ENCODE measurements around the gene KAT2B. TPM values are rescaled to one million over a fixed set of nuclear protein-coding genes. Genes with fewer than 3 reads are reported as not detected.
"Not testable (repeated sequence)": the region's sequence is repeated elsewhere in the genome, so short reads cannot be mapped to it uniquely, and the experiment has no call there.

KAT2B gene
- total RNA-seq, 4 donors from 2014 or later, result 30.8 to 57.3 (median 44.0) TPM

DNA sequence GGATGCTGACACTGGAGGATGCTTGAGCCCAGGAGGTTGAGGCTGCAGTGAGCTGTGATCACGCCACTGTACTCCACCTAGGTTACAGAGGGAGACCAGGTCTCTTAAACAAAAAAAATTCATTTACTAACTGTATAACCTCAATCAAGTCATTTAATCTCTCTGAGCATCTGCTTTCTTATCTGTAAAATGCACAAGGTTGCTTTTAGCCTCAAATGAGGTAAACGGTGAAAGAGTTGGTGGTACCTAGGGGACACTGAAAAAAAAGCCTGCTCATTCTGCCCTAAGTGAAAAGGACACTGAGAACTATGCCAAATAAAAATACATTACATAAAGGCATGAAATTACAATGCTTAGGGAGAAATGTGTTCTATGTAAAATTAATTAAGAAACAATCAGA is 31.6 kb upstream of the KAT2B start:
- Histone ChIP-seq H3K4me1 (no peaks in the 10 kb centered on the region), H3K4me3 (no peak overlapping the region), H3K27ac (no peak overlapping the region), H3K36me3 (no peaks in the 10 kb centered on the region), H3K27me3 (no peaks in the 10 kb centered on the region), H3K9me3 (no peaks in the 10 kb centered on the region)
- ATAC-seq, result no peak
- 60 to 81% methylated on average over 1 to 2 of the region's 2 CpGs for WGBS, 2 donors (ENCODE audit: low coverage in 1 of 2)
- no peak for TF ChIP-seq POLR2A (IDR thresholded peaks at IDR 0.05)
- TF ChIP-seq, protein P1, sequence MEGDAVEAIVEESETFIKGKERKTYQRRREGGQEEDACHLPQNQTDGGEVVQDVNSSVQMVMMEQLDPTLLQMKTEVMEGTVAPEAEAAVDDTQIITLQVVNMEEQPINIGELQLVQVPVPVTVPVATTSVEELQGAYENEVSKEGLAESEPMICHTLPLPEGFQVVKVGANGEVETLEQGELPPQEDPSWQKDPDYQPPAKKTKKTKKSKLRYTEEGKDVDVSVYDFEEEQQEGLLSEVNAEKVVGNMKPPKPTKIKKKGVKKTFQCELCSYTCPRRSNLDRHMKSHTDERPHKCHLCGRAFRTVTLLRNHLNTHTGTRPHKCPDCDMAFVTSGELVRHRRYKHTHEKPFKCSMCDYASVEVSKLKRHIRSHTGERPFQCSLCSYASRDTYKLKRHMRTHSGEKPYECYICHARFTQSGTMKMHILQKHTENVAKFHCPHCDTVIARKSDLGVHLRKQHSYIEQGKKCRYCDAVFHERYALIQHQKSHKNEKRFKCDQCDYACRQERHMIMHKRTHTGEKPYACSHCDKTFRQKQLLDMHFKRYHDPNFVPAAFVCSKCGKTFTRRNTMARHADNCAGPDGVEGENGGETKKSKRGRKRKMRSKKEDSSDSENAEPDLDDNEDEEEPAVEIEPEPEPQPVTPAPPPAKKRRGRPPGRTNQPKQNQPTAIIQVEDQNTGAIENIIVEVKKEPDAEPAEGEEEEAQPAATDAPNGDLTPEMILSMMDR (IDR thresholded peaks at IDR 0.05), result no peak
- no peak for TF ChIP-seq POLR2AphosphoS5 (IDR thresholded peaks at IDR 0.05)

DNA sequence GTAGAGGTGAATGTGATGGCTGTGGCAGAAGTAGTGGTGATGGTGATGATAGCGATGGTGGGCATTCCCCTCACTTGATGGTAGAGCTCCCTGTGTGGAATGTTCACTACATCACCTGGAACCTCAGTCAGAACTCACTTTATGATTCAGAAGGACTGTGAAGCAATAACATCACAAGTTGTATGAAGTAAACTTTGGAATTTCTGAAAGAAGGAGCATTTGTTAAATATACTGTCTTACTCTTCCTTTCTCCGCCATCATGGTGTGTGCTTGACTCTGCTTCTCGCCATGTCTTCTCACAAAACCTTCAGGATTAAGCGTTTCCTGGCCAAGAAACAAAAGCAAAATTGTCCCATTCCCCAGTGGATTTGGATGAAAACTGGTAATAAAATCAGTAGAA is 28.1 kb upstream of the KAT2B start, which contains the start of gene PP2D1:
Gene PP2D1, minus strand, starts transcription at position 101 of the 400 bp plus-strand sequence. CDS start 192 bp downstream, outside the sequence.
- 92 to 100% methylated on average over 1 to 4 of the region's 4 CpGs for WGBS, 2 donors (ENCODE audit: low coverage in 1 of 2)
- no peaks in the 10 kb centered on the region for H3K9me3 ChIP-seq
- H3K36me3 ChIP-seq, result no peaks in the 10 kb centered on the region
- ATAC-seq, result no peak
- H3K4me1 ChIP-seq, result no peaks in the 10 kb centered on the region
- no peaks in the 10 kb centered on the region for H3K27me3 ChIP-seq
- H3K4me3 ChIP-seq, result no peak within 1 kb of the TSS
- TF ChIP-seq POLR2A (IDR thresholded peaks at IDR 0.05) (no peak), EP300 (IDR thresholded peaks at IDR 0.05) (no peak), POLR2AphosphoS5 (IDR thresholded peaks at IDR 0.05) (no peak)
- TF ChIP-seq, protein P1 (IDR thresholded peaks at IDR 0.05), result no peak
- H3K27ac ChIP-seq, result no peak within 1 kb of the TSS

DNA sequence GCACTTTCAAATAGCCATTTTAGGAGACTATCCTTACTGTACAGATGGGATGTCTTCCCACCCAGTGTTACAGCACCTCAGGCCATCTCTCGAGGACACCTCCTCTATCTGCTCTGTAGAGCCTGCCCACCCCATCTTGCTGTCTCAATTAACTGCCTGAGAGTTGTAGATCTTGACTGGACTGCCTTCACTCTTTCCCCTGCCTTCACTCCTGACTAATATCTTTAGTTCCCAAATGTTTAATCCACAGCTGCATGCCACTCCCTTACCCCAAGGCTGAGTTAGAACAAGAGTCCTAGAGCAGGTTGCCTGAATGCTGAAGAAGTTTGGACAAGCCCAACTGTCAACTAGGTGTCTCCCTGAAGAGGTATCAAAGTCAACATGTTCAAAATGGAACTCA is 26.9 kb upstream of the KAT2B start:
- Histone ChIP-seq H3K9me3 (no peaks in the 10 kb centered on the region), H3K4me1 (no peaks in the 10 kb centered on the region), H3K36me3 (no peaks in the 10 kb centered on the region), H3K4me3 (no peak overlapping the region), H3K27ac (no peak overlapping the region), H3K27me3 (no peaks in the 10 kb centered on the region)
- no peak for ATAC-seq
- WGBS, 2 donors (ENCODE audit: low coverage in 1 of 2), result 86 to 90% methylated on average over 1 of the region's 1 CpG
- TF ChIP-seq POLR2A (IDR thresholded peaks at IDR 0.05), result no peak
- TF ChIP-seq EP300 (IDR thresholded peaks at IDR 0.05), result no peak
- no peak for TF ChIP-seq POLR2AphosphoS5 (IDR thresholded peaks at IDR 0.05)
- TF ChIP-seq, protein P1 (IDR thresholded peaks at IDR 0.05), result no peak

DNA sequence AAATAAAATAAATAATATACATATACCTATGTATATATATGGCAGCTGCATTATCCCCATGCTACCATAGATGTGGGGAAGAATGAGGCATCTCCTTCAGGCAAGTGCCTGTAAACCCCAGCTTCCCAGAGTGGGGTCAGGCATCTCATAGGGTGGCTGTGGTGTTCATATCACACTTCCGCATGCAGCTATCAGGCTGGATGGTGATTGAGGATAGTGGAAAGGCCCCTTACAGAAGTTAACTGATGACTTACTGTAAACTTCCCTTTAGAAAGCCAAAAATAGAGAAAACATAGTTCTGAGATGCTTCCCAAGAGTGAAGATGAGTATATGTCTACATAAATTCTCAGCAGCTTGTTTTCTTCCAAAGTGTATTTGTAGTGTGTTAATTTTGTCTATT is 24.7 kb upstream of the KAT2B start:
- Histone ChIP-seq H3K9me3 (no peaks in the 10 kb centered on the region), H3K27ac (no peak overlapping the region), H3K27me3 (no peaks in the 10 kb centered on the region), H3K4me1 (no peaks in the 10 kb centered on the region), H3K4me3 (no peak overlapping the region), H3K36me3 (no peaks in the 10 kb centered on the region)
- TF ChIP-seq EP300 (IDR thresholded peaks at IDR 0.05), result no peak
- TF ChIP-seq POLR2A (IDR thresholded peaks at IDR 0.05), result no peak
- TF ChIP-seq, protein P1 (IDR thresholded peaks at IDR 0.05), result no peak
- TF ChIP-seq POLR2AphosphoS5 (IDR thresholded peaks at IDR 0.05), result no peak
- ATAC-seq, result no peak
- WGBS, 2 donors (ENCODE audit: low coverage in 1 of 2), result 88 to 100% methylated on average over 1 of the region's 1 CpG

DNA sequence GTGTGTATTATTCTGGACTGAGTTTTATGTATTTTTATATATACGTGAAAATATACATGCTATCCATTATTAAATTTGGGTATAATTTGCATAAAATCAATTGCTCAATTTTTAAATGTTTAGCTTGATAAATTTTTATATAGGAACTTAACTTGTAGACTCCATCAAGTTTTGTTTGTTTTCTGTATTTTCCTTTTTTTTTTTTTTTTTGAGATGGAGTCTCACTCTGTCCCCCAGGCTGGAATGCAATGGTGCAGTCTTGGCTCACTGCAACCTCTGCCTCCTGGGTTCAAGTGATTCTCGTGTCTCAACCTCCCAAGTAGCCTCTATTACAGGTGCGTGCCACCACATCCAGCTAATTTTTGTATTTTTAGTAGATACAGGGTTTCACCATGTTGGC is 24.2 kb upstream of the KAT2B start:
- not testable (repeated sequence) for H3K27me3 ChIP-seq, H3K36me3 ChIP-seq, H3K4me3 ChIP-seq, H3K9me3 ChIP-seq, ATAC-seq, H3K4me1 ChIP-seq, H3K27ac ChIP-seq
- 91 to 92% methylated on average over 3 of the region's 3 CpGs for WGBS, 2 donors (ENCODE audit: low coverage in 1 of 2)

All from gastroesophageal sphincter (tissue), 4 donors.